SK-N-MC (cell line): ENCODE data around the gene GPR84.

Source experiments
- EZH2 ChIP-seq: fragments of 200-600 bp; sonication (generic); IDR thresholded peaks from one replicate; pipeline ENCODE4 v1.6.1; 2017; ENCODE audit warnings: antibody characterized with exemption
- POLR2AphosphoS5 ChIP-seq: IDR thresholded peaks from 2 replicates; pipeline ENCODE4 v1.6.1; 2012; ENCODE audit warnings: mild to moderate bottlenecking, low read depth, low read length, borderline replicate concordance

DNA sequence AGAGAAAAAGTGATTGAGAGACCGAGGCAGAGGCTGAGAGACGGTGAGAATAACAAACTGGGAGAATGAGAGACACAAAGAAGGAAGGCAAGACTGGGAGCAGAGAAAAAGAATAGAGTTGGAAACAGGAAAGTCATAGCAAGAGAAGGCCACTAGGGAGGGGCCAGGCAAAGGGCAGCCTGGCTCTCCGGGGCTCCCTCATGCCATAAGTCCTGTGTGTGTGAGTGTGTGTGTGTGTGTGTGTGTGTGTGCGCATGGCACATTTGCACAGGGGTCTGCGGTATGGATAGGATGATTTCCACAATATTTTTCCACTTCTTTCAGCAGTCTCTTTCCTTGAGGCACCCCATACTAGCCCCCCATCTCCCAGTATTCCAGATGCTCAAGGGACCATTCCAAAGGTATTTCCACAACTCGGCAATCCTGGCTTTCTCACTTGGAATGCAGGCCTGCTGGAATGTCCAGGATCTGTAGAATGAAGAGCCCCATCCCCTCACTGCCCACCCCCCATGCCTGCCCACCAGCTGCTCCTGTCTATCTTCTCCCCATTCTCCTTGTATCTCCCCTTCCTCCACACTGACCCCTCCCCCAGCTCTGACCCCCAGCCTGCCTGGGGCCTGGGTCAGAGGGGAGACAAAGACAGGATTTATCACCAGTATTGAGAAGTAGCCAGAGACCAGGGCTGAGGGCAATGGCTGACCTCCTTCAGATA, 9.0 kb downstream of the GPR84 start:
- TF ChIP-seq POLR2AphosphoS5 (no peak), EZH2 (no peak)
